HG03280 (cell line): ENCODE results near the gene ZFAND3.

Experiments used
- ATAC-seq: cut with Tn5 transposase; IDR thresholded peaks from one replicate; pipeline ENCODE4 v1.9.1; 2021; ENCODE audit warnings: mild to moderate bottlenecking, moderate library complexity; ENCODE audit not compliant: unreplicated experiment

Gene ZFAND3

GRCh38 chr6:38193051-38193450 lies 373.5 kb downstream of the ZFAND3 start:
- ATAC-seq: no peak

DNA sequence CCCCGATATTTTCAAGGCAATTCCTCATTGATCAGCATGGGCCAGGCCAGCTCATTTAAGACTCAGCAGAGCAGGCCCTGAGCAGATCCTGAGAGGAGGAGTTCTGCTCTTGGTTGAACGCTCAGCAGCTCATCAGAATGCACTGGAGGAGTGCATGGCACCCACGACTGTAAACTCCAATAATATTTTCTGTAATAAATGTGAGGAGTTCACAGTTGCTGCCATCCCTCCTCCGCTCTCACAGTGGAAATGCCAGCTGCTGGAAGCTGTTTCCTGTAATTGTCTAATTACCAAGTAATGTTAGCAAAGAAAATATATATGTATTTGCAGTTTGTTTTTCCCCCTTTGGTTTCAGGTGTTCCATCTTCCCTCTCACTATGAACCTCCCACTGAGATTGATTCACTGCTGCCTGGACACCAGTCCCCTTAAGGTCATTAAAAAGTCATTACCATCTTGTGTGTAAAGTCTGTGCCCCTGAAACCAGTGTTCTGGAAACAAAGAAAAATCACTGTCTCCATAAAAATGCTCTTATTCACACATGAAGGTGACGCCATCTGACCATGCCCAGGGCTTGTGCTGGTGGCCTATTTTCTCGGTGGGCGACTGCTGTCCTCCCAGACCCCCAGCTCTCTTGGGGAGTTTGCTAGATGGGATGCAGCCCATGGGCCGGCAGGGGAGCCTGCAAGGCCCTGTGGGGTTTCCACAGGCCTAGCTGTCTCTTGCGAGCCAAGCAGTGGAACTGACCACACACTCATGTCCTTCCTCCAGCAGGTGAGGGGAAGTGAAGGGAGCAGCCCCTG lies 374.2 kb downstream of the ZFAND3 start:
- no peak for ATAC-seq

GRCh38 chr6:38194282-38194572 lies 374.7 kb downstream of the ZFAND3 start:
- ATAC-seq: no peak

GRCh38 chr6:38194589-38194988 lies 375.1 kb downstream of the ZFAND3 start:
- ATAC-seq: no peak

- no peak for ATAC-seq
Measured at GRCh38 chr6:38195113-38195635, 375.6 kb downstream of the ZFAND3 start.

DNA sequence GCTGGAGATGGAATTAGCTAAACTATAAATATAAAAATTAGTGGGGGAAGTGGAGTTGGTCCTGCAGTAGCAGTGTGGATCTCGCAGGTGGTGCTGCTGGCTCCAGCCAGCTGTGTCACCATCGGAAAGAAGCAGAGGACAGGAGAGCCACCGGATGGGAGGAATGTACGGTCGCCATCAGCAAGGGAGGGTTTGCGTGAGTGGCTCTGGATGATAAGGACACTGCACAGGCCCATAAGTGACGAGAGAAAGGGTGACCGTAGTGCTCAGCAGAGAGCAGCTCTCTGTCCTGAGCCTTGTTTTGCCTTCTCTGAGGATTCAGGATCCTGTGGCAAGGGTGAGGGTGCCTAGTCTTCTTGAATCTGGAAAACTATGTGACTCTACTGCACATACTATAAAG lies 378.7 kb downstream of the ZFAND3 start:
- no peak for ATAC-seq
